K562 (cell line): ENCODE results near the gene SULT2B1. TPM values are rescaled to one million over a fixed set of nuclear protein-coding genes. Genes with fewer than 3 reads are reported as not detected.

Source experiments
- ATAC-seq: fragments of 200-7000 bp; cut with Tn5 transposase; 3 replicates; pipeline ENCODE4 v1.9.1; 2020; ENCODE audit warnings: moderate library complexity
- BruUV-seq: library from RNA; stranded (reverse); fragments of 400-500 nt; replicated peaks from 2 replicates; lab custom pipeline; 2021; lab: Mats Ljungman, UMichigan
- CTCF ChIA-PET: fragments of 300-600 bp; formaldehyde crosslinking; extraction: SDS; loops from one replicate; lab custom pipeline; 2021; ENCODE audit warnings: low intra/inter-chr PET ratio; lab: Yijun Ruan, JAX
- POLR2A ChIA-PET: fragments of 300-600, 350-650 bp; sonication (Branson Sonifier 250); formaldehyde crosslinking; extraction: SDS; loops from one replicate; lab custom pipeline; 2021; ENCODE audit warnings: antibody characterized with exemption, inconsistent platforms; lab: Yijun Ruan, JAX
- DNase-seq, 4 experiments: peaks; one replicate each; pipeline versions ENCODE4 v3.0.0 to v3.0.0-alpha.2; 2011 to 2018; ENCODE audit warnings: low spot score in 3 of 4, mixed read lengths in 3 of 4; ENCODE audit errors: extremely low read depth in 1 of 4
- FAIRE-seq: peaks from 2 replicates; lab custom pipeline; 2011; peaks lifted over from hg19 to GRCh38; lab: Jason Lieb, UNC
- H2AFZ ChIP-seq: 2 replicates; pipeline ENCODE4 v1.6.0; 2011; ENCODE audit warnings: low read depth, low read length, control low read depth, inconsistent platforms
- H3K27ac ChIP-seq: fragments of 200-600 bp; 3 replicates; pipeline ENCODE4 v1.8.0; 2011; ENCODE audit warnings: low read depth, mild to moderate bottlenecking, control low read depth, inconsistent platforms, low read length, moderate library complexity, mixed read lengths; ENCODE audit errors: extremely low read depth
- H3K27me3 ChIP-seq, 2 experiments: fragments of 300-600 bp in 1 of 2; 2 replicates in 1 of 2; 3 replicates in 1 of 2; pipeline versions ENCODE4 v1.6.0 to v1.8.0; 2011; ENCODE audit warnings: inconsistent platforms in 2 of 2, low read length in 2 of 2, mild to moderate bottlenecking in 1 of 2, mixed read lengths in 1 of 2, moderate library complexity in 1 of 2; ENCODE audit not compliant: control insufficient read depth in 2 of 2, insufficient read depth in 2 of 2
- H3K36me3 ChIP-seq: fragments of 300-600 bp; 3 replicates; pipeline ENCODE4 v1.8.0; 2011; ENCODE audit warnings: mild to moderate bottlenecking, low read length, inconsistent platforms; ENCODE audit not compliant: control insufficient read depth, insufficient read depth
- H3K4me1 ChIP-seq, 2 experiments: fragments of 200-600 bp in 1 of 2; replicated peaks in 1 of 2; 2 replicates in 1 of 2; 3 replicates in 1 of 2; pipeline versions ENCODE4 v1.5.1 to v1.8.0; 2011; ENCODE audit warnings: inconsistent platforms in 2 of 2, low read length in 2 of 2, mild to moderate bottlenecking in 1 of 2, mixed read lengths in 1 of 2, moderate library complexity in 1 of 2; ENCODE audit not compliant: control insufficient read depth in 2 of 2, insufficient read depth in 2 of 2
- H3K4me2 ChIP-seq: 2 replicates; pipeline ENCODE4 v1.6.1; 2011; ENCODE audit warnings: low read length, control low read depth, inconsistent platforms, mixed read lengths; ENCODE audit not compliant: insufficient read depth
- H3K4me3 ChIP-seq: fragments of 200-600 bp; sonication (generic), shearing (Covaris generic); 2 replicates; pipeline ENCODE4 v1.5.1; 2016; ENCODE audit warnings: control low read depth, inconsistent platforms
- H3K79me2 ChIP-seq: fragments of 200-600 bp; 3 replicates; pipeline ENCODE4 v1.8.0; 2011; ENCODE audit warnings: low read length, inconsistent platforms; ENCODE audit not compliant: control insufficient read depth, insufficient read depth
- H3K9ac ChIP-seq, 2 experiments: 2 replicates each; pipeline versions ENCODE4 v1.6.0 to v1.6.1; 2011; ENCODE audit warnings: low read depth in 2 of 2, low read length in 2 of 2, control low read depth in 1 of 2, inconsistent platforms in 1 of 2, mild to moderate bottlenecking in 1 of 2, mixed read lengths in 1 of 2; ENCODE audit not compliant: insufficient read depth in 1 of 2
- H3K9me1 ChIP-seq: one replicate; pipeline ENCODE4 v1.6.0; 2011; ENCODE audit warnings: inconsistent platforms, mild to moderate bottlenecking, low read length, moderate library complexity; ENCODE audit not compliant: control insufficient read depth, insufficient read depth
- H3K9me3 ChIP-seq: replicated peaks from 2 replicates; pipeline ENCODE4 v1.5.1; 2011; ENCODE audit warnings: low read depth, low read length, inconsistent platforms; ENCODE audit not compliant: control insufficient read depth, insufficient read depth
- H4K20me1 ChIP-seq: replicated peaks from 2 replicates; pipeline ENCODE4 v1.6.1; 2011; ENCODE audit warnings: low read length, inconsistent platforms, mixed read lengths; ENCODE audit not compliant: control insufficient read depth, insufficient read depth
- BCOR ChIP-seq: fragments of 450-650 bp; IDR thresholded peaks from 2 replicates; pipeline ENCODE4 v1.6.1; 2016
- KDM1A ChIP-seq, 2 experiments: fragments of 450-650 bp; IDR thresholded peaks; 2 replicates each; pipeline ENCODE4 v1.6.1; 2016; ENCODE audit warnings: mild to moderate bottlenecking in 2 of 2
- MAX ChIP-seq: sonication (generic); formaldehyde crosslinking; IDR thresholded peaks from 2 replicates; pipeline ENCODE4 v1.9.0; 2022; ENCODE audit warnings: mild to moderate bottlenecking, missing genetic modification reagents
- RBM25 ChIP-seq: fragments of 200-400 bp; formaldehyde crosslinking; IDR thresholded peaks from 2 replicates; pipeline ENCODE4 v1.6.1; 2018; ENCODE audit warnings: low read length, low read depth, moderate library complexity; ENCODE audit not compliant: severe bottlenecking
- SIX5 ChIP-seq, 2 experiments: IDR thresholded peaks; 2 replicates each; pipeline ENCODE4 v1.6.1; 2011; ENCODE audit warnings: low read length in 2 of 2, borderline replicate concordance in 1 of 2, low read depth in 1 of 2, mild to moderate bottlenecking in 1 of 2, moderate library complexity in 1 of 2; ENCODE audit not compliant: insufficient read depth in 1 of 2
- STAT5B ChIP-seq: fragments of 250-450 bp; sonication (Bioruptor Pico); IDR thresholded peaks from 2 replicates; pipeline ENCODE4 v1.8.0; 2021; ENCODE audit warnings: mild to moderate bottlenecking, inconsistent platforms
- TFAP4 ChIP-seq: sonication (generic); formaldehyde crosslinking; IDR thresholded peaks from 2 replicates; pipeline ENCODE4 v1.8.0; 2022; ENCODE audit warnings: missing genetic modification reagents, mild to moderate bottlenecking, moderate library complexity, borderline replicate concordance
- ZBTB33 ChIP-seq: sonication (generic); formaldehyde crosslinking; IDR thresholded peaks from 2 replicates; pipeline ENCODE4 v1.8.1; 2023; ENCODE audit warnings: mild to moderate bottlenecking, missing genetic modification reagents
- ZFP36 ChIP-seq: fragments of 150-350 bp; IDR thresholded peaks from 2 replicates; pipeline ENCODE4 v1.6.1; 2018; ENCODE audit warnings: low read length, low read depth; ENCODE audit not compliant: partially characterized antibody
- ZNF384 ChIP-seq: IDR thresholded peaks from 2 replicates; pipeline ENCODE4 v1.6.1; 2012; ENCODE audit warnings: low read depth, low read length, improper control_type of control experiment
- ZNF551 ChIP-seq: fragments of 250-450 bp; sonication (Bioruptor Pico); IDR thresholded peaks from 2 replicates; pipeline ENCODE4 v1.5.0; 2021; ENCODE audit warnings: mild to moderate bottlenecking, moderate library complexity
- WGBS: fragments of 100-300 bp; shearing (Covaris generic); methylation state at CpG from one replicate; pipeline ENCODE4 v1.1.6; 2016; ENCODE audit warnings: low coverage, mixed read lengths; ENCODE audit not compliant: insufficient coverage; ENCODE audit errors: missing lambda C conversion rate; 5-methylcytosine and 5-hydroxymethylcytosine counted together
- in situ Hi-C: fragments of 300-500 bp; cut with MboI; formaldehyde crosslinking; loops from 4 replicates; pipeline ENCODE4 v1.15.0; 2018; ENCODE audit warnings: inconsistent platforms, mixed read lengths
- intact Hi-C: fragments of 100-400 bp; cut with micrococcal nuclease; formaldehyde crosslinking; loops from 2 replicates; pipeline ENCODE4 v1.14.2; 2022
- polyA plus RNA-seq, 8 experiments: library from polyadenylated mRNA; depleted of rRNA in 4 of 8; stranded (reverse) in 5 of 8; unstranded in 3 of 8; fragments of >200 nt; fragmentation: Nextera tagmentation in 2 of 8; fragmentation: Illumina TruSeq in 1 of 8; extraction: Ambion mirVana in 2 of 8; extraction: Trizol in 1 of 8; gene quantifications; 2 replicates each; pipeline versions ENCODE4 v1.2.1 to v1.2.3, GENCODE V29; 2011 to 2014; ENCODE audit warnings: inconsistent platforms in 1 of 8, missing spikeins in 1 of 8
- total RNA-seq, 7 experiments: library from RNA; depleted of rRNA in 6 of 7; stranded (reverse); fragments of >200 nt in 6 of 7; fragmentation: Illumina TruSeq in 2 of 7; extraction: Trizol in 2 of 7; gene quantifications; 2 replicates each; pipeline versions ENCODE4 v1.2.1 to v1.2.3, GENCODE V29; 2011 to 2021; ENCODE audit warnings: low replicate concordance in 1 of 7

Gene SULT2B1
- total and polyA plus RNA-seq, 9 of the 15 experiments (the other 6 are each of a cell fraction or from before 2014, with no cell fraction given) = 0.09 to 0.62 (median 0.22) TPM; not detected in 2

- 56% methylated on average over 37 of the region's 39 CpGs for WGBS
- 0 out of 2 replicates have a peak, but pooled peaks cover 2% of the 10 kb centered on the region for H4K20me1 ChIP-seq
- no peak overlapping the region for H3K27ac ChIP-seq
- DNase-seq = no peak
- BruUV-seq = no TSS peak
- no peak overlapping the region for H3K4me3 ChIP-seq
- H3K4me1 ChIP-seq = peaks cover 0 to 29% of the 10 kb centered on the region in 2 experiments; a peak in 2 of 5 replicates
- in situ Hi-C loops = loop anchor here (25.0 kb wide), 1 partner anchor 1515 kb away; no protein-coding TSS in a partner anchor
- H3K9me1 ChIP-seq = peaks cover 2% of the 10 kb centered on the region
- no peaks in the 10 kb centered on the region for H3K9me3 ChIP-seq
- POLR2A ChIA-PET = no interaction called here
- CTCF ChIA-PET = interaction anchor here (0.7 kb wide), 1 partner anchor 92 kb away, joined by 3 read pairs; no protein-coding TSS in a partner anchor
- peaks cover 0 to 7% of the 10 kb centered on the region in 2 experiments; a peak in 2 of 5 replicates for H3K27me3 ChIP-seq
- TF ChIP-seq ZNF384 (peak; percentile 38; the same call in 1 of the 2 replicates), SIX5 (IDR thresholded peaks at IDR 0.05; ENCODE audit: borderline replicate concordance in 1 of 2, insufficient read depth in 1 of 2, low read depth in 1 of 2, low read length in 2 of 2) (no peak), KDM1A (IDR thresholded peaks at IDR 0.05) (0 out of 4 replicates have a peak, but pooled peaks of 1 of the 2 experiments have one; percentile 10), TFAP4 (CRISPR knock-in tag) (peak; percentile 9; the same call in 1 of the 2 replicates), BCOR (peak; percentile 26; the same call in 1 of the 2 replicates), ZFP36 (peak; percentile 63), MAX (CRISPR knock-in tag) (0 out of 2 replicates have a peak, but pooled peaks have one; percentile 30), STAT5B (CRISPR knock-in tag) (no peak), ZNF551 (CRISPR knock-in tag) (no peak), RBM25 (peak; percentile 45), ZBTB33 (CRISPR knock-in tag) (peak; percentile 60; the same call in 1 of the 2 replicates)
- ATAC-seq = no peak
- intact Hi-C loops = no loop called here
- no peaks in the 10 kb centered on the region for H3K36me3 ChIP-seq
- no peak for FAIRE-seq
- no peak overlapping the region for H3K4me2 ChIP-seq
- H3K9ac ChIP-seq = 0 out of 4 replicates have a peak overlapping the region, but pooled peaks of 1 of the 2 experiments have one; percentile 35
- H2AFZ ChIP-seq = 0 out of 2 replicates have a peak overlapping the region, but pooled peaks have one; percentile 40
- H3K79me2 ChIP-seq = no peaks in the 10 kb centered on the region
Observed at GRCh38 chr19:48596679-48597465, 44.9 kb downstream of the SULT2B1 start.
